GM21717 (cell line): Measurements from ENCODE around the gene C1QTNF4.
"Not testable (repeated sequence)": the region's sequence is repeated elsewhere in the genome, so short reads cannot be mapped to it uniquely, and the experiment has no call there.

Source experiments
- ATAC-seq: cut with Tn5 transposase; IDR thresholded peaks from one replicate; pipeline ENCODE4 v1.9.1; 2021; ENCODE audit warnings: mild to moderate bottlenecking, moderate library complexity; ENCODE audit not compliant: unreplicated experiment

Gene C1QTNF4

DNA sequence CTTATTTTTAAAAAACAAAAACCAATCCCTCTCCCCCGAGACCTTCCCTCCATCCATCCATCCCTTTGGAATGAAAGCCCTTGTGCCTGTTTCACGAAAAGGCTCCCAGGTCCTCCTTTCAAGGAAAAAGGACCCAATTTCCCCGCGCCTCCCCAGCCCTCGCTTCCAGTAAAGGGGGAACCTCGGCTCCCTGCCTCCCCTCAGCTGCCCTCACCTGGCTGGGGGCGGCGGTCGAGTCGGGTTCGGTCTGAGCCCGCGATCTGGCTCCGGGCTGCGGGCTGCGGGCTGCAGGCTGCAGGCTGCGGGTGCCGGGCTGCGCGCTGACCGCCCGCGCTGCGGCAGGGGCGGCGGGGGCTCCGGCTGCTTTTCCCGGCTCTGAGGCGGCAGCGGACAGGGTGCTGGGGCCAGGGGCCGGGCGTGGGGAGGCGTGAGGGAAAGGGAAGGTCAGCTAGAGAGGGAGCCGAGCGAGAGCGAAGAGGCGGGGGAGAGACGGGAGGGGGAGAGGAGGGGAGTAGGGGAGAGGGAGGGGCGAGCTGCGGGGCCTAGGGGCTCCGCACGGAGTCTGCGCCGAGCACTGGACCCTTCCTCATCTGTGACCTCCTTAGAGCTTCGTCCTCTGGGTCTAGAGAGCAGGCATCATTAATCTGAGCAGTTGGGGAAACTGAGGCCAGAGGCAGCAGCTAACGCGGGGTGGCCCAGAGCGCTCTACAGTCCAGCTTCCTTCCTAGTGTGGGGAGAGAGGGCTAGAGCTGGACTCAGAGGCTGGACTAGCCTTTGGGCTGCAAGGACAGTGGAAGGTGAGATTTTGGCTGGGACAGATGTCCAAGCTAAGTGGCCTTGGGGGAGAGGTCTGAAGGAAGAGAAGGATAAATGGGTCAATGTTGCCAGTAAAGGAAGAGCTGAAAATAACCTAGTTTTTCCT lies at the start of gene C1QTNF4:
Gene C1QTNF4, minus strand, starts transcription at position 478 of the 922 bp plus-strand sequence. CDS start 3,601 bp downstream, outside the sequence.
- no peak for ATAC-seq

DNA sequence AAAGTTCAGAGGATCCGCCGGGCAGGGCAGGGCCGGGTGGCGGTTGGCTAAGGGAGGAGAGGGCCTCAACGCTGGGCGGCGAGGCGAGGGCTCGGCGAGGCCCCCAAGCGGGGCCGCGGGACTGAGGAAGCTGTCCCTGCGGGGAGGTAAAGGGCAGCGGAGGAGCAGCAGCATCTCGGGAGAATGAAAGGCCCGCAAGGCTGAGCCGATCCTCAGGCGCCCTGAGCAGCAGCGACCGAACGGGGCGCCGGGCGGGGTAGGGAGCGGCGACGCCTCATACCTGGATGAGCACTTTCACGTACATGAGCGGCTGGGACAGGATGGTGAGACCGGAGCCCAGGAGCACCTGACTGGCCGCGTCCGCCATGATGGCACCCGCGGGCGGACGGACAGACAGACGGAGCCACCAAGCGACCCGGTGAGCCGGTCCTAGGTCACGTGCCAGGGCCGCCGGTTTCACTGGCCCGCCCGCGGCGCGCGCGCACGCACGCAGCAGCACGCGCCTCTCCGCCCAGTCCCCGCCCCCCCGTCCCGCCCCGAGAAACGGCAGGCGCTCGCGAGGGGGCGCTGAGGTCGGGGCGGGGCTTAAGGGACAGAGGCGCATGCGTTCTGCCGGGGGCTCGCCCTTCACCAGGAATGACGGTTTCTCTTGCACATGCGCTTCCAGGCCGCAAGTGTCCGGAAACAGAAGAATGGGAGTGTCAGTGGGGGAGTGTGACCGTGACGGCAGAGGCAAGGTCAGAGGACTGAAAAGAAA lies 48.1 kb upstream of the C1QTNF4 start, which contains the start of gene MTCH2:
Gene MTCH2, minus strand, starts transcription at position 461 of the 757 bp plus-strand sequence. Its CDS starts 94 bp downstream, at position 367.
- ATAC-seq: peak; percentile 89

DNA sequence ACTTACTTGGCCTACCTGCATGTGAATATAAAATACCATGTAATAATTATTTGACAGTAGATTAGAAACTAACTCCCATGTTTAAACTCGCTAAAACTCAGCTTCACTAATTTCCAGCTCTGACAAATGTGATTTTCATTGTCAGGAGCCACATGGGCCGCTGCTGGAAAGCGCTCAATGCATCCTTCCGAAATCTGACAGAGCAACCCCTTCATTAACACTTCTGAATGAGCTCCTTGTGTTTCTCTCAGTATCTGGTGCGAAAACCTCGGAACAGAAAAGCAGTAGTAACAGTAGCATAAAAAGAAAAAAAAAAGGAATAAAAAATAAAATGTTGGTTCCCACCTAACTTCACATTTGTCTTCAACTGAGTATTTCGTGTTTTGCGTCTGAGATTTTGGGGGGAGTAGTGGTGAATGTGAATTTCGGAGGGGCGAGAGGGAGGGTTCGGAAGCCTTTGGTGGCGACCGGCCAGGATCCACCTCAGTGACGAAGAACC lies 47.4 kb upstream of the C1QTNF4 start:
- ATAC-seq: no peak

DNA sequence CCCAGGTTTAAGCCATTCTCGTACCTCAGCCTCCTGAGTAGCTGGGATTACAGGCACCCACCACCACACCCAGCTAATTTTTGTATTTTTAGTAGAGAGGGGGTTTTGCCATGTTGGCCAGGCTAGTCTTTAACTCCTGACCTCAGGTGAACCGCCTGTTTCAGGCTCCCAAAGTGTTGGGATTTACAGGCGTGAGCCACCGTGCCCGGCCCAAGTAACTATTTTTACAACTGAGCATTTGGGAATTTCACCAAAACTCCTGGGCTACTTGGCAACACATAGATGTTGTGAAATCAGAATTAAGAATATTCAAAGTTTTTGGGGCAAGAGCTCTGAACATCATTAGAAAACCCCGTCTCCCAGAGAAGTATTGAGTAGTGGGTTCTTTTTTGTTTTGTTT lies 46.3 kb upstream of the C1QTNF4 start:
- not testable (repeated sequence) for ATAC-seq

DNA sequence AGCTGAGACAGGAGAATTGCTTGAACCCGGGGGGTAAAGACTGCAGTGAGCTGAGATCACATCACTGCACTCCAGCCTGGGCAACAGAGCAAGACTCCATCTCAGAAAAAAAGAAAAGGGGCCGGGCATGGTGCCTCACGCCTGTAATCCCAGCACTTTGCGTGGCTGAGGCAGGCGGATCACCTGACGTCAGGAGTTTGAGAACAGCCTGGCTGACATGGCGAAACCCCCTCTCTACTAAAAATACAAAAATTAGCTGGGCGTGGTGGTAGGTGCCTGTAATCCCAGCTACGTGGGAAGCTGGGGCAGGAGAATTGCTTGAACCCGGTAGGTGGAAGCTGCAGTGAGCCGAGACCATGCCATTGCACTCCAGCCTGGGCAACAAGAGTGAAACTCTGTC lies 42.1 kb upstream of the C1QTNF4 start:
- not testable (repeated sequence) for ATAC-seq

DNA sequence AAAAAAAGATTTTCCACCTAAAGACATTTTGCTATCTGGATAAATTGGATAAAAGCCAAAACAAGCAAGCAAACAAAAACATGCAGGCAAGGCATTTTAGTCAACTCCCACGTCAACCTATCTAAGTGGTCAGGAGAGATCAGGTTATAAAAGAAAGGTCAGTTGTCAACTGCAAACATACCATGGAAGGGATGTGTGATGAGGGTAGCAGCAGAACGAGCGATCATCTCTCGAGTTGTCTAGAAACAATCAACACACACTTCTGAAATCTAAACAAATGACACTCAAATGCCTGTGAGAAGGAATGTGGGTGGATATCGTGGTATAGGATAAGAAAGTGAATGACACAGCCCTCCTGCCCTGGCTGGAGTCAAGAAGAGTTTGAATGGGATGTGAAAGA lies 37.3 kb upstream of the C1QTNF4 start:
- ATAC-seq: no peak

DNA sequence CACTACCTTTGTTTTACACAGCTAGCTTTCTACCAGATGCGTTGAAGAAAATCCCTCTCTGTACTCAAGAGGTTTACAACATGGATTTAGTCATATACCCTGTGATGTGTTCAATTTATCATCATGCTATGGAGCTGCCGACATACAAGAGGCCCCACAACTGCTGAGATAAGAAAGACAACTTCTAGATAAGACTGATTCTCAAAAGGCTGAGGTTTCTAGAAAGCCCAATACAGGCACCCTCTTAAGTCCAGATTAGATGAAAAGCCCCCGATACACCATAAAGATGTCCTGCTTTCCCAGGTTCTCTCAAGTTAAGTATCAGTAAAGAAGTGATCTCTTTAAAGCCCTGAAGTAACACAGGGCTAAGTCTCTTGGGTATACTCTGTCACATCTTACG lies 33.8 kb upstream of the C1QTNF4 start:
- no peak for ATAC-seq

DNA sequence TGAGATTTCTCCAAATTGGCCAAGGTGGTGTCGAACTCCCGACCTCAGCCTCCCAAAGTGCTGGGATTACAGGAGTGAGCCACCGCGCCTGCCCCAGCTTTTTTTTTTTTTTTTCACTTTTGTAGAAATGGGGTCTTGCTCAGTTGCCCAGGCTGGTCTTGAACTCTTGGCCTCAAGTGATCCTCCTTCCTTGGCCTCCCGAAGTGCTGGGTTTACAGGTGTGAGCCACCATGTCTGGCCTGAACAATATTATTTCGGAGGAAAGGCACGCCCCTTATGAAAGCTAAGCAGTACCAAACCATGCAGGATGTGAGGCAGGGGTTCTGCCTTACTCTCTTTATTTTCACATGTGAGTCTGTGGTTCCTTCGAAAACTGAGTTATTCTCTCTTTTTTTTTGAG lies 32.0 kb upstream of the C1QTNF4 start:
- no peak for ATAC-seq

DNA sequence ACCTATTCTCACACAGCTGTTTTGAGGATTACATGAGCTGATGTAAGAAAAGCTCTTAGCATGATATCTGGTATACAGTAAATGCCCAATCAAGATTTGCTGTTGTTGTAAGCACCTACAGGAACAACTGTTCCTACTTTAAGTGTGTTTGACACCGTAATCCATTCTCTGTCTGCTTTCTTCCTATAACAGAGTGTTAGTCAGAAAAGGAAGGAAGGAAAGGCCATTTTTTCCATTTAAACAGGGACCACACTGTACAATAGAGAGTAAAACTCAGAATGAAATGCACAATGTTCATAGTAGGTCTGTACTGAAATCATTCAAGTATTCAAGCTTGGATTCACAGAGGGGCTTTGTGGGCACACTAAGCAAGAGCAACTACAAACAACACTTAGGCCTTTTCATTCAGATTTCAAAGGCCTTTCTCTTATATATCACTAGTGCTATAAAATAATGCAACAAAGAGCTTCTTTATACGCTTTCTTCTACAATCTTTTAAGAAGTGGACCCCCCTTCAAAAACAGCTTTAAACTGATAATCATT lies 26.7 kb upstream of the C1QTNF4 start:
- no peak for ATAC-seq

DNA sequence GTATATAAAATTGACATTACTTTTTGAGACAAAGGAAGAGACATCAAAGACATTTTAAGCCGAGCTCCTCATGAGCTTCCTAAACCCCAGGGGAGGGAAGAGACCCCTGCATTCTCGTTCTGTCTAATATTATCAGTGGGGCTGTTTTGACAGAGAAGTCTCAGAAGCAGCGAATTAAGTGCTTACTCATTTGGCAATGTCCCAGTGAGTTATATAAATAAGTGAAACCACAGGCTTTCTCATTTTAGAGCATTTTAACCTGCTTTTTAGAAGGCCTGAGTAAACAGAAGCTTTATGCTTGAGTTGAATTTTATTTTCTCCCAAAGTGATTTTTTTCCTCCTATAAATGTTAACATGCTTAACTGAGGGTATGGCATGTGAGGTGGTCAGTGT lies 23.2 kb upstream of the C1QTNF4 start:
- no peak for ATAC-seq

DNA sequence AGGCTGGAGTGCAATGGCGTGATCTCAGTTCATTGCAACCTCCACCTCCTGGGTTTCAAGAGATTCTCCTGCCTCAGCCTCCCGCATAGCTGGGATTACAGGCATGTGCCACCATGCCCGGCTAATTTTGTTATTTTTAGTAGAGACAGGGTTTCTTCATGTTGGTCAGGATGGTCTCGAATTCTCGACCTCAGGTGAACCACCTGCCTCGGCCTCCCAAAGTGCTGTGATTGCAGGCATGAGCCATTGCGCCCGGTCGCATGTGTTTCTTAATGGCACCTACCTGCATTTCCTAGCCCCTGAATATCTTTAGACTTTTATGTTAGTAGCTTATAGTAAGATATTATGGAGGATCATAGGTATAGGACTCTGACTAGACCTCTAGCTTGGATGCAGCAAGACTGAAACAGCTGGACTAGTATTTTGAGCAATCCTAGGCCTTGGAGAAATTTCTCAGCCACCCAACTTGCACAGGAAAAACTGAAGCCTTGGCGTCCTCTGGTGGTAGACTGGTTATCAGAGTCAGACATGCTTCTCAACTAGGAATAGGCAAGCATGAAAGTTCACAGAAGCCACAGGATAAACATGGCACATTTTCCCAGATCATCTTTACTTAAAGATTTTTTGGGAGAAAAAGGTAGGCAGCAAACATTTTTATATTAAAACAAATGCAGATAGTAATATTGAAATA lies 22.7 kb upstream of the C1QTNF4 start:
- no peak for ATAC-seq

DNA sequence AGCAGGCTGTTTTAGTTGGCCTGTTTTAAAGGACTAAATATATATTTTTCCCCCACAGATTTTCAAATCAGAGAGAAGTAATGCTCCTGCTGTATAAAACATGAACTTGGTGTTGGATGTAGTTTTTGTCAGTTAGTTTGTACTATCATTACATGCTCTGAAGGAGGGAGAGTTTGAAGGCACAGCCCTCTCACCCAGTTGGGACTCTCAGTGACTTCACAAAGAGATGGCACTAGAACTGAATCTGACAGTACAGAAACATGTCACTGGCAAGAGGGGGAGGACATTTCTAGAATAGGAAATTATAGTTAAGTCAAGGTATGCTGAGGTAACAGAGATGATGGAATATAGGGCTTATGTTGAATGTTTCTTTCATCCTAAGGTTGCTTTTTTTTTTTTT lies 21.0 kb upstream of the C1QTNF4 start:
- no peak for ATAC-seq

DNA sequence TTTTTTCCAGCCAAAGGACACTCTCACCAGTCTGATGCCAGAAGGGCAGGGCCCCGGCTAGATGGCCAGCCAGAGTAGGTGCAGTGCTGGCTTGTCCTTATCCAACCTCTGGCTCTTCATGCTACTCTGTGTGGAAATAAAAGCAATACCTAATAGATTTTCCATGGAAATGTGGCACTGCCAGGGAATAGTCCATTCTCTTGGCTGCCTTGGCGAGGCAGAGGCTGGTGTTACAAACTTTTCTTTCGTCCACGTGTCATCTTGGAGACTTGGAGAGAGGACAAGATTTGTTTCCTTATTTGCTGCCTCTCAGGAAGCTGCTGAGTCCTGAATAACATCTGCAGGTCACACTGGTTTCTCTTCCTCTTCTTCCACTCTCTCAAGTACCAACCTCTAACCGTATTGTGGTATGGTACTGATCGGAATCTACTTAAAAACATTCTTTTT lies 17.2 kb upstream of the C1QTNF4 start:
- no peak for ATAC-seq

DNA sequence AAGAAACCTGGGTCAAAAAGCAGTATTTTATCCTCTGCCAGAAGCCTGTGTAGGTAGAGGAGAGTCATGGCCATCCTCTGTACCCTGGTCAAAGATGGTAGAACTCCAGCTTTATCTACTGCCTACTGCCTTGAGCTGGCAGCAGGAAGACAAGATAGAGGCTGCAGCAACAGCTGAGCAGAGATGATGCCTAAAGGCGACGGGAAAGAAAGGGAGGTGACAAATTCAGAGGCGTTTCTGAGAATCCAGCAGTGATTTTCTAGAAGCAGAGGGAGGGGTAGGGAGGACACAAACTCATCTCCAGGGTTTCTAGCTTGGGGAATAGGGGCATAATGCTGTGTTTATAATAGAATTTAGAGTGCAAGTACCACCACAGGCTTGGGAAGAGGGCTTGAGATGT lies 15.5 kb upstream of the C1QTNF4 start:
- no peak for ATAC-seq

DNA sequence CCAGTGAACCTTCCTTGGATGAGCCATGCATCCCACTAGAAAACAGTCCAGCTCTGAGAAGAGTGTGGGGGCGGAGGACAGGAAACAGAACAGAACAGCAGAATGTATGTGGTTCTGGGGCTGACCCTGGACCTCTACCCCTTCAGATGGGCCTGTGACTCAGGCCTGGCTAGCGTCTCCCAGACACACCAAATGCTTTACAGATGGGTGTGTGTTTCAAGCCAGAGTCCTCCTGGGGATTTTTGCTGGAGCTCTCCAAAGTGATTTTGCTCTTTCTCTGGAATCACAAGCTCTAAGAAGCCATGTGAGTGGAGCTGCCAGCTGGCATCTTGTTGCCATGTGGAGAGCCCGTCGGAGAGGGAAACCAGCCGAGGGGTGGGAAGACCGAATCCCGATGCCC lies 13.2 kb upstream of the C1QTNF4 start:
- no peak for ATAC-seq

DNA sequence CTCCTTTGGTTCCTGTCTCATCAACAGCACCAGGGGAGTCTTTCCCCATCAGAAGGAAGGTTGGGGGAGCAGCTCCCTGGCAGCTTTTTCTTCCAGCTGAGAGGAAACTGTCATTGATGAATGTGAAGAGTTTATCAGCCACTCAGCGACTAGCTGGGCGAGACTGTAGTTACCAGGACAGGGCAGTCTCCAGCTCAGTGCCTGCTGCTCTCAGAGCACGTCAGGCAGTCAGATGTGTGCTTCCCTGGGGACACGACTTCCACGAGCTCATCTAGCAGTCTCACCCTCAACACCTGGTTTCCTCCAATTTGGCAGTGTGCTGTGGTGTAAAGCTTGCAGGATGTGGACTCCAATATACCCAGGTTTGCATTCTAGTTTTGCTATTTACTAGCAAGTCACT lies 12.5 kb upstream of the C1QTNF4 start:
- no peak for ATAC-seq

DNA sequence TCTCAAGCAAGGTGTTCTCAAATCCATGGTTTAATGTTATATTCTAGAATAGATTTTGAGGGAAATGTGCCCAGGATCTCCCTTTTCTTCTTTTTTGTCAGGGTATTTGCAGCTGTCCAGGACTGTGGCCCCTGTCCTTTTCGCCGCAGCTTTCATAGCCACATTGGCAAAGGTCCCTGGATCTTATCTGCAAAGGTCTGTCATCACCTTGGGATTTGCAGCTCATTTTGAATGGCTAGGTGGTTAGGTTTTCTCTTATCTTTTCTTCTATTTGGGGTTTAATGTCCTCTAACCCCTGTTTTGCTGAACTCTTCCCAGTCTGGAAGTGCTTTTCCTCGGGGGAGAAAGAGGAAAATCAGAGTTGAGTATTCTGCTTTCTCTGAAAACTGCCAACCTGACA lies 11.7 kb upstream of the C1QTNF4 start:
- ATAC-seq: no peak

DNA sequence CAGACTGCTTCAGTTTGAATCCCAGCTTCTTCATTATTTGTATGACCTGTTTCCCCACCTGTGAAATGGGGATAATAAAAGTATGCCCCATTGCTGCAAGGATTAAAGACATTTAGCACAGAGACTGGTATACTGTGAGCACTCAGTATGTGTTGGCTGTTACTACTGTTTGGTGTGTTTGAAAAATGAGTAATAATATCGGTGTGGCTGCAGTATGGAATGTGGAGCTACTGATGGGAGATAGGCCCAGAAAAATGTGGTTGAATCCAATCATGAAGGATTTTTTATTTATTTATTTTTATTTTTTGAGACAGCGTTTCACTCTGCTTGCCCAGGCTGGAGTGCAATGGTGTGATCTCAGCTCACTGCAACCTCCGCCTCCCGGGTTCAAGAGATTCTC lies 9.1 kb upstream of the C1QTNF4 start:
- no peak for ATAC-seq

DNA sequence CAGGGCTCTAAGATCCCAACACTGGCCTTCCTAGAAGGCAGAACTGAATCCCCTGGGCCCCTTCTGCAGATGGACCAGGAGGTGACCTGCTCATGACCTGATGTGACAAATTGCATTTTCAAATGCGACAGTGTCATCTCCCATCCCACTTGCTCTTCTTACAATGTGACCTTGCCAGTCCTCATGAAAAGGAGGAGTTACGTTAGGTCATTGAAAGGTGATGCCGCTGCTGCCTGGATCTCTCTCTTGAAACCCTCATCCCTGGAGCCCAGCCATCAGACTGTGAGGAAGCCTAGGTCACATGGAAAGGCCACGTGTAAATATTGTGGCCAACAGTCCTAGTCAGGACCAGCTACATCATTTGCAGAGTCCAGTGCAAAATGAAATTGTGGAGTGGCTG lies 5.7 kb upstream of the C1QTNF4 start:
- ATAC-seq: no peak

DNA sequence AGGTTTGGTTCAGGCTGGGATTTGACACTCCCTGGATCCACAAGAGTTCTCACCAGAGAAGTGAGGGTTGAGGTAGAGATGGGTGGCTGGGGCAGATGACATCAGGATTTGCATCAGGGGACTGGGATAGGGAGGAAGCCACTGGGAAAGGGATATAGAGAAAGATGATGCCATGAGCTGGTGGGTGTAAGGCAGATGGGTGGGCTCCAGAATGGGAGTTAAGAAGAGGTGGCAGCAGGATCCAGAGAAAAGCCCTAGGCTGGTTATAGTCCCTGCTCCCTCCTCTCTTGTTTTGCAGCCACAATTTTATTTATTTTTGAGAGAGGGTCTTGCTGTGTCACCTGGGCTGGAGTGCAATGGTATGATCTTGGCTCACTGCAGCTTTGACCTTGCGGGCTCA lies 1.8 kb upstream of the C1QTNF4 start:
- ATAC-seq: no peak

DNA sequence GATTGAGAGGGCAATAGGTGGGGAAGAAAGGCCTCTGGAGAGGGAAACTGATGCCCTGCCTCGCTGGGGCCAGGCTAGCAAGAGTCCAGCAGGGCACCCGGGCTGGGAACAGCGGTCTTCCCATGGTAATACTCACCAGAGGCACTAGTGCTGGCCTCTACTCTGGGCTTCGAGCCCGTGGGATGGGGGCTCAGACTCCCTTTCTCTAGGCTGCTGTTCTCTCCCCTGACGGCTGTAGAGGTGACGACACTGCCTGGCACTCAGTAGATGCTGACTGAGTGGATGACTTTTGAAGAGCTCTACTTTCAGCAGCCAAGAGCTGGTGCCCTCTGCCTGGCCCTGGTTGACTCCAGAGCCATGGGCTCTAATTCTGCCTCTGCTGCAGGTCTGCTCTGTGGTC lies 818 bp upstream of the C1QTNF4 start:
- no peak for ATAC-seq
